GM21786 (cell line): ENCODE results near the gene KRTAP24-1.

Experiments used
- ATAC-seq: cut with Tn5 transposase; IDR thresholded peaks from one replicate; pipeline ENCODE4 v1.9.1; 2021; ENCODE audit not compliant: unreplicated experiment

The KRTAP24-1 gene

GRCh38 chr21:30282850-30283249 is at the start of gene KRTAP24-1:
Gene KRTAP24-1, minus strand, starts transcription at chr21:30282950. Its CDS starts 18 bp downstream, at chr21:30282932.
- ATAC-seq: no peak

GRCh38 chr21:30329203-30329875 is 46.6 kb upstream of the KRTAP24-1 start:
- no peak for ATAC-seq

DNA sequence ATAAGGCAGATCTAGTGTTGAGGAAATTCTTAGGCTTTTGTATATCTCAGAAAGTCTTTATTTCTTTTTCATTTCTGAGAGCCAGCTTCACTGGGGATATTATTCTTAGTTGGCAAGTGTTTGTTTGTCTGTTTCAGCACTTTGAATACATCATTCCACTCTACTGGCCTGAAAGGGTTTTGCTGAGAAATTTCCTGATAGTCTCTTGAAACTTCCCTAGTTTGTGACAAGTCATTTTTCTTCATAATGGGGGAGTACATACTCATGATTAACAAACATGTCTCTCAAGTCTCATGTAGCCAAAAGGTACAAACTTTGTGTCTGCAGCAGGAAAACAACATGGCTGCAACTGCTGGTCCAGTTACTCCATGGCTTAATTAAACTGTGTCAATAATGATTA is 43.6 kb upstream of the KRTAP24-1 start:
- ATAC-seq: no peak

DNA sequence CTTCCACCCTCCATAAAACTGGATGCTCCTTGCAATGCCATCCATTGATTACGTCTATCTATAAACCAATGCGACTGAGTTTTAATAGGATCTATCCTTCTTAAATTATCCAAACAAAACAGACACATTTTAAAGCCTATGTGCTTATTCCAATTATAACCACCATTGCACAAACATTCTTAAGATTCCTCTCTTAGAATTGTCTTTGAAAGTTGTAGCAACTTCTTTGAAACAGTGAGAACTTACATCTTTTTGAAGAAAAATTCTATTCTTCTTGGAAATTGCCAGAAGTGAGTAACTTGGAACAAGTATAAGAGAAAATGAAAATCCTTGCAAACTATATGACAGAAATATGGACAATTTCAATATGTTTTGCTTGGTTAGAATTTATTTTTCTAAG is 37.5 kb upstream of the KRTAP24-1 start, which contains the start of gene KRTAP26-1:
Gene KRTAP26-1, minus strand, starts transcription at position 101 of the 400 bp plus-strand sequence. CDS start 280 bp downstream, outside the sequence.
- no peak for ATAC-seq

DNA sequence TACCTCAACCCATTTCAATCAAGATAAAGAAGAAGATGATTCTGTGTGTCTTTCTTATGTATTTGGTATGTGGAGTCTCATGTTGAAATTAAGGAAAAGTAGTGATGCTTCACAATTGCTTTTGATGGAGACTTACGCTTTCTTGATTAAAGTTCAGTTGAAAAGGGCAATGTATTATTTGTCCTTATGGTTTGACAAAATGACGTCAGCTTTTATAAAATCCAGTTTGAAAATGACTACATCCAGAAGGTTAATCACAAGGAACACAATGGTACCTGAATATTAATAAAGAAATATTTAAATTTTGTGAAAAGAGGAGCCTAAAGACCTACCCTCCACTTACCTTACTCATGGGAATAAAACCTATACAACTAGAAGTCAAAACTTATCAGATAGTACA is 33.0 kb upstream of the KRTAP24-1 start:
- ATAC-seq: no peak

DNA sequence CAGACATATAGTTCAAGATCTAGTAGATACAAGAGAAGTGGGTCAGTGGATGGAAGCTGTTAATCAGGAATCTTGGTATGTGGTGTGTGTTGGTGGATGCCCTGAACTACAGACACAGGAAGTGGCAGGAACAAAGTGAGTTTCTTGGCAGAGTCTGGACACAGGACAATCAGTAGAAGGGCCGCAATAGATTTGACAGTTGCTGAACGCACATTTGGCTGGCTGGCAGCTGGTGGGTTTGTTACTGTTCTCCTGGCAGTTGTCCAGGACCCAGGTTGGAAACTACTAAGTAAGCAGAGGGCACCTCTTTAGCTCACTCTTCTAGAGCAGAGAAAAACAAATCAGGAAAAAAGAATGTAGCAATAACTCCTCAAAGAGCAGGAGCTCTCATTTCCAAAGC is 24.1 kb upstream of the KRTAP24-1 start:
- no peak for ATAC-seq

GRCh38 chr21:30305136-30305535 is 22.4 kb upstream of the KRTAP24-1 start:
- ATAC-seq: no peak

- ATAC-seq: no peak
These were observed 6.5 kb upstream of the KRTAP24-1 start, which contains the start of gene KRTAP25-1 for GRCh38 chr21:30289215-30289614. Gene KRTAP25-1, minus strand, starts transcription at chr21:30289514. Its CDS starts 24 bp downstream, at chr21:30289490.

DNA sequence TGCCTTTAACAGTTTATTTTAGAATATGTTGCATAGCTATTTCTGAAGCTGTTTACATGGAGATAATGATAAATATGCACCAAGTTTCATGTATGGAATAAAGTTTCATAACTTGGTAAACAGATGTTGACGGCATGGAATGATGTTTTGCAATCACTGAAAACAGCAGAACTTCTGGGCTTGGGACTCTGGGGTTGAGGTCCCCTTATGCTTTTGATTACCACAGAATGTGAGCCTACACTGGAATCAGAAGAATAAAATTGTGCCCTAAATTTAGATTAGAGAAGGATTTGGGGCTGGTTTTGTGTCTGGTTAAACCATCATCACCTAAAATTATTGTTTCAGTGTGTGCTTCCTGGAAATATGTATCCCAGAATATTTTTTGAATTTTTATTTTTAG is 11.1 kb downstream of the KRTAP24-1 start:
- ATAC-seq: no peak

DNA sequence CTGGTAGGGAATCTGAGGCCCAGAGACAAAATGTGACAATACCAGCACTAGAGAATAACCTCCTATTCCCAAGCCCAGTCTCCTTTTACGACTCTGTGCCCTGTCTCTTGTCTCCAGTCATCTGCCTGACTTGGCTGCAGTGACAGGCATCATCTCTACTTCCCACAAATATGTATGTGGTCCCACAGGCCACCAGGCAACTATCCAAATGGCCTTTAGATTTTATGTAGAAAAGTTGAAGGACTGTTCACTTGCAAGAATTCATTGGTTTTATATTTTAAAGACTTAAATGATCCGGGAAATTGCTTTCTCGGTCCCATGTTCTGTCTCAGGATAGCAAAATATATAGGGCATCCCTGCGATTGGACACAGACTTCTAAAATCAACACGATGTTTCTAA is 11.6 kb downstream of the KRTAP24-1 start:
- no peak for ATAC-seq

- no peak for ATAC-seq
These were observed 12.8 kb downstream of the KRTAP24-1 start for GRCh38 chr21:30269803-30270530.

GRCh38 chr21:30268608-30269197 is 14.0 kb downstream of the KRTAP24-1 start:
- no peak for ATAC-seq

DNA sequence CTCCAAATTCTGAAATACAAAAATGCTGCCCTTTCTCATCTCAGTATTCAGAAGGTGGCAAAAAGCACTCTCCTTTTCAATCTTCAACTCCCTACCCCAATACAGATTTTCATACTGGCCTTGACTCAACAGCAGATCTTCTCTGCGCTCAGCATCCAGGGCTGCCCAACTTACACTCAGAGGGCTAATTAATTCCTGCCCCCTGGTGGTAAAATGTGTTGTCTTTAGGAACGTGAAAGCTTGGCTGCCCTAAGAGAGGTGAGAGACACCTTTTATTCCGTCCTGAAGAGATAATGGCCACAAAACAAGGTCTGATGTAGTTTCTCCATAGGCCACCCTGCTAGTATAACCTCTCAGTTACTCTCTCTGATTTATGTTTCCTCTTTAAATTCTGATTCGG is 25.0 kb downstream of the KRTAP24-1 start:
- no peak for ATAC-seq

GRCh38 chr21:30256100-30256499 is 26.6 kb downstream of the KRTAP24-1 start:
- ATAC-seq: no peak

DNA sequence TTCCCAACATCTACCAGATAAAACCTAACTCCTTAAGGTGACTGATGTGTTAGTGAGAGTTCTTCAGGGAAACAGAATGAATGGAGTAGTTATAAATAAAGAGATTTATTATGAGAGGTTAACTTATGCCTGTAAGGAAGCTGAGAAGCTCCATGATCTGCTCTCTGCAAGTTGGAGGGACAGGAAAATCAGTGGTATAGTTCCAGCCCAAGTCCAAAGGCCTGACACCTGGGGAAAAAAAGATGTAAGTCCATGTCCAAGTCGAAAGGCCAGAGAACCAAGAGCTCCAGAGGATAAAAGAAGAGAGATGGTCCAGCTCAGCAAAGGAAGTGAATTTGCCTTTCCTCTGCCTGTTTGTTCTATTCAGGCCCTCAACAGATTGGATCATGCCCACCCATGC is 27.1 kb downstream of the KRTAP24-1 start:
- no peak for ATAC-seq

- no peak for ATAC-seq
These were observed 31.0 kb downstream of the KRTAP24-1 start for GRCh38 chr21:30251781-30252180.

DNA sequence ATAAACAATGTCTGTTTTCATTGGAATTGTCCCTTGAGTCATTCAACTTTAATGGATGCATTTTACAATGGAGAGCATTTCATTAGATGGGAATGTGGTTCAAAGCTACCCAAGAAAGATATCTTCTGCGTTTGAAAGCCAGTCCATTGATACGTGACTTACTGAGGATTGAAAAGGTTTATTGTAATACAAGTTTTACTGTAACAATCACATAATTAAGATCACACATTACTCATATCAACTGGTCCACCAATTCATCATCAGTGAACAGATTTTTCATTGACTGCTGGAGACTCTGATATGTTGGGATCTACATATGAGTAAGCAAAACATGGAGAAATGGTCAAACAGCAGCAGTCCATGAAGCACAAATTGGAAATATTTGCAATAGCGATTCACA is 32.8 kb downstream of the KRTAP24-1 start:
- ATAC-seq: no peak

GRCh38 chr21:30248844-30249243 is 33.9 kb downstream of the KRTAP24-1 start:
- ATAC-seq: no peak

DNA sequence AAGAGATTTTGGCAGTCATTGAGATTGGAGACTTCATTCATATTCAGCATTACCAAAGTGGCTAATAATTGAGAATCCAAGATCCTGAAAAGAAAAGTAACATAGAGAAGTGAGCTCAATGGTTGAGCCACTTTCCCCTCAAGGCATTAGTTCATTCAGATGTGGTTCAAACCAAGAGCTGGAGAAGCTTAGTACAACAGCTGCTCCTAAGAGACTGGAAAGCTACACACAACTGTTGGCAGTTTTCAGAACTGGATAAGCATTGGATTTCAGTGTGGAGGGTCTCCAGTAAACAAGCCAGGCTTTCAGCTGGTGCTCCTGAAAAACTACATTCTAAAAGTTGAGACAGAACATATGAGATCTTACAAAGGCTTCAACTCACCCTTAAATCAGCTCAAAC is 37.7 kb downstream of the KRTAP24-1 start:
- ATAC-seq: no peak

GRCh38 chr21:30243691-30244090 is 39.1 kb downstream of the KRTAP24-1 start:
- no peak for ATAC-seq

DNA sequence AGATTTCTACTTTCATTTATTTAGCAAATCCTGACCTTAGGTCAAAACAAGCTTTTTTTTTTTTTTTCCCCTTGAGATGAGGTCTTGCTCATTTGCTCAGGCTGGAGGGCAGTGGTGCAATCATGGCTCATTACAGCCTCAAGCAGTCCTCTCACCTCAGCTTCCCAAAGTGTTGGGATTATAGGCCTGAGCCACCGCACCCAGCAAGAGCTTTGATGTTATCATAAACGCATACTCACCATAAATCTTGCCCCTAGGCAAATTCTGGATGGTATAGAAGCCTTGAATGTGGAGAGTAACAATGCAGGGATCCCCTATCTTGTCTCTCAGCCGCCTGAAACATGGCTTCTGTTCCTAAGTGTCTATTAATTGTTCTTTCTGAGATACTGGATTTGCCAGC is 42.1 kb downstream of the KRTAP24-1 start:
- ATAC-seq: no peak

DNA sequence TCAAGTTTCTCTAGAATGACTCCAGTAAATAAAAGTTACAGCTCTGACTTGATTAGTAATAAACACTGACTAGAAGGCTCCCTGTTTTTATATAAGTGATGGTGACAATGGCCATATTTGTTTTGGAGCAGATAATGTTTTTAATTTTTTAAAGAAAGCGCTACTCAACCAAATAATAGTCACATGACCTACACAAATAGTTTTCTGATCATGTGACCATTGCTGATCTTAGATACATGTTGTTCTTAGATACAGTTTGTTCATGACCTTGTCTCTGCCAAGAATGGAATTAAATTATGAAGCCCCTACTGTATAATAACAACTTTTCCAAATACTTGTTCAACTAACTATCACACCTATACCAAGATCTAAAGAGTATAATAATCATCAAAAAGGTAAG is 44.6 kb downstream of the KRTAP24-1 start:
- ATAC-seq: no peak
